Hematopoietic multipotent progenitor cell treated with erythropoietin and hydrocortisone succinate and interleukin-3 and kit ligand, for 4 days (in vitro differentiated cells): ENCODE measurements around the gene APBA3.
A peak's percentile ranks its signal among the peaks of the same experiment; 100 is the strongest.

Source experiments
- DNase-seq: peaks from one replicate; pipeline ENCODE4 v3.0.0-alpha.2; 2015

The APBA3 gene

DNA sequence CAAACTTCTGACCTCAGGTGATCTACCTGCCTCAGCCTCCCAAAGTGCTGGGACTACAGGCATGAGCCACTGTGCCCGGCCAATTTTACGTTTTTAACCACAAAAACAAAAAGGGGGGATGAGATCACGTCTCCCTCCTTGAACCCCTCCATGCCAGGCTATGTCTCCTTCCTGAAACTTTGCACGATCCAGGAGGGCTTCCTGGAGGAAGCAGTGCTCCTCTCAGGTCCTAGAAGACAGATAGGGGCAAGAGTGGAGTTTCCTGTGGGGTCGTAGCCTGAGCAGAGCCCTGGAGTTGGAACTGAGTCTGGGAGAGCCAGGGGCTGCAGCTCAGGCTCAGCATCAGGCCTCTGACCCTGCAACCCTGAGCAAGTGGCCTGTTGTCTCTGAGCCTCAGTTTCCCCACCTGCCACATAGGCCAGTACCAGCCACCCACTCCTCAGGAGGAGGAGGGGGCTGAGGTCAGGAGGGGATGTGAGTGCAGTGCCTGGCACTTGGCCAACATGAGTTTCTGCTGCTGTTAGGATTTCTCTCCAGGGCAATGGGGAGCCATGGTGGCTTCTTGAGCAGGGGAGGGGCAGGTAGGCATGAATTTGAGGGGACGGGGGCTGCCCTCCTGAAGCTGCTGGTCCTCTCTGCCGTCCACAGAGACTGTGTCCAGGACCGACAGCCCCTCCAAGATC lies 16.0 kb downstream of the APBA3 start:
- DNase-seq = no peak

DNA sequence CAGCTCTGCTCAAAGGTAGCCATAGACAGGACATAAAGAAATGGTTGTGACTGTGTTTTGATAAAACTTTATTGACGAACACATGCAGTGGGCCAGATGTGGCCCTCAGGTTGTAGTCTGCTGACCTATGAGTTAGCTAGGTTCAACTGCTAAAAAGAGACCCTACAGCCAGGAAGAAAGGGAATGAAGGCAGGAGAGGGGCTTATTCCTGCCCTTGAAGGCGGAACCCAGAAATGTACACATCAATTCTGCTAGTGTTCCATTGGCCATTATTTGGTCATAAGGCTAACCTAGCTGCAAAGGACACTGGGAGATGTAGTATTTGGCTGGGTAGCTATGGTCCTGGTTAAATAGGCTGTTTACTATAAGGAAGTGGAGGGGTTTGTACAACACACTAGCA lies 18.0 kb downstream of the APBA3 start:
- peak; percentile 57 for DNase-seq

DNA sequence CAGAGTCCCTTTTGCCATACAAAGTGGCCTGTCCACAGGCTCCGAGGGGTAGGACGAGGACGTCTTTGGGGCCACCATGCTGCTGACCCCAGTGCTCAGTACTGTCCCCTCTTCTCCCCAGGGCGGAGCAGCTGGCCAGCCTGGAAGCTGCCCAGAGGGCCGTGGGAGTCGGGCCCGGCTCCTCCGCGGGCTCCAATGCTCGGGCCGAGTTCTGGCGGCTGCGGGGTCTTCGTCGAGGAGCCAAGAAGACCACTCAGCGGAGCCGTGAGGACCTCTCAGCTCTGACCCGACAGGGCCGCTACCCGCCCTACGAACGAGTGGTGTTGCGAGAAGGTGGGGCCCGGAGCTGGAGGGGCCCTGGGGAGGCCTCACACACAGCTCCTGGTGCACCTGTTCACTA lies 21.1 kb downstream of the APBA3 start:
- DNase-seq = no peak

- no peak for DNase-seq
Measured at GRCh38 chr19:3738477-3739220, 22.8 kb downstream of the APBA3 start.

GRCh38 chr19:3737487-3738205 lies 23.8 kb downstream of the APBA3 start:
- DNase-seq = no peak

GRCh38 chr19:3736106-3736724 lies 25.3 kb downstream of the APBA3 start:
- no peak for DNase-seq

DNA sequence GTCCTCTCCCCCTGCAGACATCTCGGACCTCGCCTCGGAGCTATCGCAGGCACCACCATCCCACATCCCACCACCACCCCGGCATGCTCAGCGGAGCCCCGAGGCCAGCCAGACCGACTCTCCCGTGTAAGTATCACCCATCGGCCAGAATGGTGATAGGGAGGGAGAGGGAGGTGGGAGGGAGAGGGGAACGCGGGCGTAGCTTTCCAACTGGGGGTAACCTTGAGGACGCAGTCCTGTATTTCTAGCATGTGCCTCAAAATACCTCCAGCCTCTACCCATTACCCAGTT lies 27.2 kb downstream of the APBA3 start:
- DNase-seq = no peak

GRCh38 chr19:3733549-3734309 lies 27.8 kb downstream of the APBA3 start:
- DNase-seq = no peak

GRCh38 chr19:3732108-3732507 lies 29.4 kb downstream of the APBA3 start:
- no peak for DNase-seq

DNA sequence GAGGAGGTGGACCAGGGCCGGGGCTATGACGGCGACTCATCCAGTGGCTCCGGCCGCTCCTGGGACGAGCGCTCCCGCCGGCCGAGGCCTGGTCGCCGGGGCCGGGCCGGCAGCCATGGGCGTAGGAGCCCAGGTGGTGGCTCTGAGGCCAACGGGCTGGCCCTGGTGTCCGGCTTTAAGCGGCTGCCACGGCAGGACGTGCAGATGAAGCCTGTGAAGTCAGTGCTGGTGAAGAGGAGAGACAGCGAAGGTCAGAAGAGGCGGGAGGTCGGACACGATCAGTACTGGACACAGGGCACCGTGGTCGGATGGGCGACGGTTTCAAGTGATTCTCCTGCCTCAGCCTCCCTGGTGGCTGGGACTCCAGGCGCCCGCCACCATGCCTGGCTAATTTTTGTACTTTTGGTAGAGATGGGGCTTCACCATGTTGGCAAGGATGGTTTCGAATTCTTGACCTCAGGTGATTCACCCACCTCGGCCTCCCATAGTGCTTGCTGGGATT lies 31.0 kb downstream of the APBA3 start:
- no peak for DNase-seq

DNA sequence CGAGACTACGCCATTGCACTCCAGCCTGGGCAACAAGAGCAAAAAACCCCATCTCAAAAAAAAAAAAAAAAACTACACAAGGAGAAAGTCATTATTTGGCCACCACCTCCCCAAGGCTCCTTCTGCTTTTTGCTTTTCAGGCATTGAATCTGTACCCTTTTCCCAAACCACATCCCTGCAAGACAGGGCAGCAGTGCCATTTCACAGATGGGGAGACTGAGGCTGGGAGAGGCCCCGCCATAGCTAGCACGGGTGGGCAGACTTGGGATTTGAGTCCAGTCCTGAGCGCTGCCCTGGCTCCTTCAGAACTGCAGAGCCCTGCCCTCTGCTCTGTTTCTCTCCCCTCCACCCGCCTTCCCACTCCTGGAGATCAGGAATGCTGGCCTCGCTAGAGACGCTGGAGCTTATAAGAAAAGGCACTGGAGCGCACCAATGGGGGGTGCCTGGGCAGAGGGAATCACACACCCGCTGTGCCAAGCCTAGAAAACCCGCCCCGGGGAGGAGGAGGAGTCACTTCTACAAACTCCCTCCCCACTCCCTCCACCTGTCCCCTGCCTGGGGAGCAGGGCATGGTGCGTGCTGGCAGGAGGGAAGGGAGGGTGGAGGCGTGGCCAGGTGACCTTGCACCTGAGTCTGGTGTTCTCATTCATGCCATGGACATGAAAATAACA lies 35.7 kb downstream of the APBA3 start:
- no peak for DNase-seq

- DNase-seq = no peak
Measured at GRCh38 chr19:3725121-3725520, 36.4 kb downstream of the APBA3 start.

DNA sequence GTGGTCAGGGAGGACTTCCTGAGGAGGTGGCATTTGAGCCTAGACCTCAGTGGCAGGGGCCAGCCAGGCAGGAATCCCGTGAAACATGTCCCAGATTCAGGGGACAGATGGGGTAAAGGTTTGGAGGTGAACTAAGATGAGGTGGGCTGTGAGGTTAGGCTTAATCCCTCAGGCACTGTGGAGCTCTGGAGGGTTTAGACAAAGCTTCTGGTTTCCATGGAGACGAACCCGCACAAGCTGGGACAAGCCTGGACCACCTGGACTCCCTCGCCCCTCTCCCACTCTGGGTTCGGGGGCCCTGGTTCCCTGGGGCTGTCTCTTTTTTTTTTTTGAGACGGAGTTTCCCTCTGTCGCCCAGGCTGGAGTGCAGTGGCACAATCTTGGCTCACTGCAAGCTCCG lies 37.6 kb downstream of the APBA3 start:
- no peak for DNase-seq

DNA sequence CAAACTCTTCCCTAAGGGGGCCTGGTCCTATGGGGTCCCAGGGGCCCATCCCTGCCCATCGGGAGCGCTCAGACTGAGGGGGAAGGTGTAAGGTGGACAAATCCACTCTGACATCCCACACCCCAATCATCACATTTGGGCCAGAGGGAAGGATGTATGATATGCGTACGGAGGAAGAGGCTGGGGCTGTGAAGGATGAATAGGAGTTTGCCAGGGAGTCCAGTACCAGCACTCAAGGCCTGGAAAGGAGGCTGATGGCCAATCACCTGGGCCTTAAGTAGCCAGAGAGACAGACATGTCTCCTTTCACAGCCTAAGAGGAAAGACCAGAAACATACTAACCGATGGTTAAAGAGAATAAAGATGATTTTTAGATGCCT lies 38.4 kb downstream of the APBA3 start:
- no peak for DNase-seq

- DNase-seq = no peak
Measured at GRCh38 chr19:3722443-3723109, 38.9 kb downstream of the APBA3 start.

- DNase-seq = no peak
Measured at GRCh38 chr19:3721887-3722442, 39.5 kb downstream of the APBA3 start.

DNA sequence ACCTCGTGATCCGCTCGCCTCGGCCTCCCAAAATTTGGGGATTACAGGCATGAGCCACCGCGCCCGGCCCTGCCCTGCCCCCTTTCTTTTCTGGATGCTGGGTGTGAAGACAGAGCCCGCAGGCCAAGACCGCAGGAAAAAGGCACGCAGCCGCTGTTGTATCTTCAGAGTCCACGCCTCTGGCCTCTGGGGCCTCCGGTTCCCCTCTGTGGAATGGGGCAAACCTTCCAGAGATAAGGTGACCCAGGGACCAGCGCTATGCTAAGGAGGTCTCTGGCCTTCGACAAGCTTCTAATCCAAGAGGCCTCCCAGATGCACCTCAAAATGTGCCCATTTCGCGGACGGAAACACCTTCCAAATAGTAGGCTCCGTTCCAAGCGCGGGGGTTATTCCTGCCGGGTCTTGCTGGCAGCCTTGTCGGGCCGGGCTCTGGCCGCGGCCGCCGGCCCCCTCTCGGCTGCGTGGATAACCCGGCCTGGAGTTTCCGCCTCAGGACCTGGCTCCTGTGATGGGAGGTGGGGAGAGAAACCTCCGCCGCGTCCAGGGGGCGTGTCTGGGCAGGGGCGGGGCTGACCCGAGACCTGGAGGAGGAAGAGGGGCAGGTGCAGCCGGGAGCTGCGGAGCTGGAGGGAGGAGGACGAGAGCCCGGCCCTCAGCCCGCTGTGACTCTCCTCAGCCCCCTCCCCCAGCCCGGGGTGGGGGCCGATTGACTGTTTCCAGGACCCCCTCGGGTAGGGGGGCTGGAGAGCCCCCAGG lies 40.2 kb downstream of the APBA3 start:
- peak; percentile 92 for DNase-seq

- DNase-seq = no peak
Measured at GRCh38 chr19:3720349-3720917, 41.1 kb downstream of the APBA3 start.

DNA sequence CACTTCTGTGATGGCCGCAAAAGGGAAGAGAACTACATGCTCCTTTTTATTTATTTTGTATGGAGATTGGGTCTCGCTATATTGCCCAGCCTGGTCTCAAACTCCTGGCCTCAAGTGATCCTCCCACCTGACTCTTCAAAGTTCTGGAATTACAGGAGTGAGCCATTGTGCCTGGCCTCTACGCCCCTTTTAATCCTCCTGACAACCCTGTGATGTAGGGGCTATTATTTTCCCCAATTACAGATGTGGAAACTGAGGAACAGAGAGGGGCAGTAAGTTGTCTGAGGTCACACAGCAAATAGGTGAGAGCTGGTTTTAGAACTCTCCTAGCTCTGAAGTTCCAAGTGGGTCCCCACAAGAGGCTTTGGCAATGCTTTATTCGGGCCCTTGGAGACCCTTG lies 41.6 kb downstream of the APBA3 start:
- DNase-seq = no peak

- DNase-seq = no peak
Measured at GRCh38 chr19:3716147-3716668, 45.3 kb downstream of the APBA3 start.
